Left ventricle myocardium inferior (tissue), 1 donor: ENCODE data around the gene KLB. TPM values are rescaled to one million over a fixed set of nuclear protein-coding genes. Genes with fewer than 3 reads are reported as not detected.
A peak's percentile ranks its signal among the peaks of the same experiment; 100 is the strongest.

ENCODE experiments used
- DNase-seq: peaks from one replicate; pipeline ENCODE4 v3.0.0-alpha.2; 2020
- H3K27ac ChIP-seq: fragments of 200-600 bp; replicated peaks from 2 replicates; pipeline ENCODE4 v1.8.0; 2021
- H3K27me3 ChIP-seq: fragments of 200-600 bp; 2 replicates; pipeline ENCODE4 v1.8.0; 2021; ENCODE audit warnings: low read depth
- H3K36me3 ChIP-seq: fragments of 200-600 bp; 2 replicates; pipeline ENCODE4 v1.8.0; 2021
- H3K4me1 ChIP-seq: fragments of 200-600 bp; 2 replicates; pipeline ENCODE4 v1.8.0; 2021
- H3K4me3 ChIP-seq: fragments of 200-600 bp; 2 replicates; pipeline ENCODE4 v1.8.0; 2021; ENCODE audit warnings: mild to moderate bottlenecking, moderate library complexity
- H3K9me3 ChIP-seq: fragments of 200-600 bp; replicated peaks from 2 replicates; pipeline ENCODE4 v1.8.0; 2021
- CTCF ChIP-seq: fragments of 200-600 bp; IDR thresholded peaks from 2 replicates; pipeline ENCODE4 v1.8.0; 2021; ENCODE audit warnings: antibody characterized with exemption, mild to moderate bottlenecking, borderline replicate concordance
- intact Hi-C: fragments of 100-400 bp; cut with micrococcal nuclease; formaldehyde crosslinking; loops from one replicate; pipeline ENCODE4 v1.11.0; 2022
- total RNA-seq: library from RNA; stranded (reverse); fragmentation: NEBNext Ultra II Directional; extraction: Animal tissue kit (Norgen Biotek cat#: 25700); gene quantifications from one replicate; pipeline ENCODE4 v1.2.1, GENCODE V29; 2021
- donor health status: DM: no; HTN: yes; CAD: no; lungs with severe emphysema.

Gene KLB
- total RNA-seq, 1 donor from 2014 or later: not detected

- H3K27me3 ChIP-seq: no peaks in the 10 kb centered on the region
- no peak for TF ChIP-seq CTCF
- DNase-seq: no peak
- H3K27ac ChIP-seq: no peak overlapping the region
- peaks cover 3% of the 10 kb centered on the region for H3K4me1 ChIP-seq
- peaks cover 65% of the 10 kb centered on the region for H3K36me3 ChIP-seq
- H3K4me3 ChIP-seq: no peak overlapping the region
- no peaks in the 10 kb centered on the region for H3K9me3 ChIP-seq
- intact Hi-C loops: loop anchor here (10.0 kb wide), 1 partner anchor 590 kb away; the partner anchor contains the start of gene N4BP2
These were observed 58.3 kb downstream of the KLB start for GRCh38 chr4:39464886-39465501.

- DNase-seq: no peak
- no peaks in the 10 kb centered on the region for H3K4me1 ChIP-seq
- intact Hi-C loops: loop anchor here (10.0 kb wide), 1 partner anchor 588 kb away; the partner anchor contains the start of gene N4BP2
- H3K27ac ChIP-seq: no peak overlapping the region
- peaks cover 73% of the 10 kb centered on the region for H3K36me3 ChIP-seq
- no peak for TF ChIP-seq CTCF
- no peak overlapping the region for H3K4me3 ChIP-seq
- no peaks in the 10 kb centered on the region for H3K9me3 ChIP-seq
- H3K27me3 ChIP-seq: no peaks in the 10 kb centered on the region
These were observed 60.0 kb downstream of the KLB start for GRCh38 chr4:39466747-39467146.

GRCh38 chr4:39467464-39467863 is 60.7 kb downstream of the KLB start:
- DNase-seq: no peak
- intact Hi-C loops: loop anchor here (10.0 kb wide), 1 partner anchor 587 kb away; the partner anchor contains the start of gene N4BP2
- Histone ChIP-seq H3K27me3 (no peaks in the 10 kb centered on the region), H3K27ac (no peak overlapping the region), H3K36me3 (peaks cover 75% of the 10 kb centered on the region), H3K4me1 (no peaks in the 10 kb centered on the region), H3K9me3 (no peaks in the 10 kb centered on the region), H3K4me3 (no peak overlapping the region)
- no peak for TF ChIP-seq CTCF

GRCh38 chr4:39469429-39470077 is 62.8 kb downstream of the KLB start:
- no peak overlapping the region for H3K4me3 ChIP-seq
- peaks cover 75% of the 10 kb centered on the region for H3K36me3 ChIP-seq

GRCh38 chr4:39470402-39470801 is 63.7 kb downstream of the KLB start:
- DNase-seq: no peak
- Histone ChIP-seq H3K27ac (no peak overlapping the region), H3K9me3 (no peaks in the 10 kb centered on the region), H3K4me3 (no peak overlapping the region), H3K36me3 (peaks cover 70% of the 10 kb centered on the region), H3K4me1 (no peaks in the 10 kb centered on the region), H3K27me3 (no peaks in the 10 kb centered on the region)
- TF ChIP-seq CTCF: no peak
- intact Hi-C loops: no loop called here

More at GRCh38 chr4:39469429-39470077, 62.8 kb downstream of the KLB start:
- intact Hi-C loops: loop anchor here (10.0 kb wide), 1 partner anchor 585 kb away; the partner anchor contains the start of gene N4BP2
- Histone ChIP-seq H3K27me3 (no peaks in the 10 kb centered on the region), H3K9me3 (no peaks in the 10 kb centered on the region), H3K4me1 (no peaks in the 10 kb centered on the region), H3K27ac (peak overlapping the region; percentile 39)
- peak; percentile 88 for TF ChIP-seq CTCF
- no peak for DNase-seq
